NCI-H82 treated with DMSO at 0.1 percent for 48 hours (cell line): Measurements from ENCODE around the gene TPST2.

Source experiments
- DNase-seq: peaks from one replicate; lab custom pipeline; 2025; ENCODE audit not compliant: unreplicated experiment; lab: John Stamatoyannopoulos, UW

TPST2 gene

GRCh38 chr22:26558248-26558895, 31.6 kb downstream of the TPST2 start:
- DNase-seq, result no peak

DNA sequence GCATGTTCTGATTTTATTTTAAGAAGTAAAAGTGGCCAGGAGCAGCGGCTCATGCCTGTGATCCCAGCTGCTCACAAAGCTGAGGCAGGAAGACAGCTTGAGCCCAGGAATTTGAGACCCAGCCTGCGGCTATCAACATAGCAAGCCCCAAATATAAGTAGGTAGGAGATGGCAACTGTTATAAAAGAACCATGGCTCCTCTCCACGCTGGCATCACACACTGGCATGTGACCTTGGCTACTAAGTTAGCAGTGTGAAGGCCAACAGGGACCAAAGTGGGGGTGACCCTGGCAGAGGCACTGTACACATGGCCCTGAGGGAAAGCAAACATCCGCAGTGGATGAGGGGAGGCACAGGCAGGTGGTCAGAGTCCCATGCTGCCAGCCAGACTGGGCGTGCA, 33.0 kb downstream of the TPST2 start:
- no peak for DNase-seq

DNA sequence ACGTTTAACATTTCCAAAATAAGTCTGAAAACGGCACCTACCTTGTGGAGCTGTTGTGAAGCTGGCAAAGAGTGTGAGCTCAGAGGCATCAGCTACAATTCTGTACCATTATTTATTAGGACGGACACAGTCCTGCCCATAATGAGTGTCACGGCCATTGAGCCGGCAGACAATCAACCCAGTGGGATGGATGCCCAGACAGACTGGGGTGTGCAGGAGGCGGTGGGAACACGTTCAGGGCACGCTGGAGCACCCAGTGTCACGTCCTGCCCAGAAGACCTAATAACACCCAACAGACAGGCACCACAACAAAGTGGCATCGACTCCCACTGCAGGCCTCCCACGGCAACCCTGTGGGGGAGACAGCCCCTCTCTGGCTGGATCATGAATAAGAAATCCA, 34.5 kb downstream of the TPST2 start:
- no peak for DNase-seq

DNA sequence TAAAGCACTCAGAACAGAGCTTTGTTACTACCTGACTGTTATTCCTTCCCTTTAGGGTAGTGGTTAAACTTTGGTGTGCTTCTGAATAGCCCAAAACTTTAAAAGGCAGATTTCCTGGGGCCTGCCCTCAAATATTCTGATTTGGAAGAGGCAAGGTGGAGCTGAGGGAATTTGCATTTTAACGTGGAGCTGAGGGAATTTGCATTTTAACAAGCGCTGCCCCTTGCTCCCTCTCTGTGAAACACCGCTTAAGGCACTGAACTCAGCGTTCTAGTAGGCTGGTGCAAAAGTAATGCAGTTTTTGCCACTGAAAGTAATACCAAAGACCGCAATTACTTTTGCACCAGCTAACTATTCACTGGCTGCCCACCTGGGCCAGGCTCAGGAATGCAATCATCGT, 35.0 kb downstream of the TPST2 start:
- DNase-seq, result no peak

DNA sequence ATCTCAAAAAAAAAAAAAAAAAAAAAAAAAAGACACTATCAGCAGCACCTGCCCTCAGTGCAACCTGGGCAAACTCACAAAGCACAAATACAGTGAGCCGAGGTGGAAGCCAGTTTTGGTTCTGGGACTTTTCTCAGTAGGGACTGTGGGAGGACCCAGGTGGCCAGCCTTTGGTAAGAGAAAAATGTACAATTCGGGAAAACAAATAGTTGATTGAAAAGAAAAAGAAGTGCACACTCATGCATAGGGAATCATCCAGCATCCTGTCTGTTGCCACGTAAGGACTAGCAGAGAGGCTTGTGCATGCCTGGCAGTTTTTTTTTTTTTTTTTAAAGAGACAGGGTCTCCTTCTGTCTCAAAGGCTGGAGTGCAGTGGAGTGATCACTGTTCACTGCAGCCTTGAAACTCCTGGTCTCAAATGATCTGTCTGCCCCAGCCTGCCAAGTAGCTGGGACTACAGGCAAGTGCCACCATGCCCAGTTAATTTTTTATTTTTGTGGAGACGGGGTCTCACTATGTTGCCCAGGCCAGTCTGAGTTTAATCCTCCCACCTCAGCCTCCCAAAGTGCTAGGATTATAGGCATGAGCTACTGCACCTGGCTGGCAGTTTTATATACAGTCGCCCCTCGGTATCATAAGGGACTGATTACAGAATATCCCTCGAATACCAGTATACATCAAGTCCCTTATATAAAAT, 36.7 kb downstream of the TPST2 start:
- no peak for DNase-seq

- DNase-seq, result no peak
Observed at GRCh38 chr22:26552466-26552865, 37.5 kb downstream of the TPST2 start.

GRCh38 chr22:26551568-26551967, 38.4 kb downstream of the TPST2 start:
- DNase-seq, result no peak

DNA sequence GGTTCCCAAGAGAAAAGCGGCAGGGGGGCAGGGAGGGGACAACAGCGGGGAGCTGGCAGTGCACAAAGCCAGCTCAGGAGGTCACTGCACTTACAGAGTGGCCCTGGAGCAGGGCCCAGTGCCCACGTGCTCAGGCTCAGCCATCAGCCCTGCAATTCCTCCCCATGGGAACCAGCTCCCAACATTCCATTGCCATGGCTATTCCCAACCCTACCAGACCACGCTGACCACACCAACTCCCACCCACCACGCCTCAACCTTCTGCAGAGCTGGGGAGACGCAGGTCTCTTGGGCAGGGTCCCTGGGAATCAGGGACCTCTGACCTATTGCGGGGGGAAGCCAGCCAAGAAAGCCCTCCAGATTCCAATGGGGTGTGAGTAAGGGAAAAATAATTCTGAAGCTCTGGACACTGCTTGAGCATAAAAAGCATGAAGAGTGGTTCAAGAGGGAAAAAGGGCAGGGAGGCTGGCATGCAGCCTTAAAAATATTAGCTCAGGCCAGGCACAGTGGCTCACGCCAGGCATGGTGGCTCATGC, 39.4 kb downstream of the TPST2 start:
- DNase-seq, result no peak

- DNase-seq, result no peak
Observed at GRCh38 chr22:26549902-26550497, 39.9 kb downstream of the TPST2 start.

DNA sequence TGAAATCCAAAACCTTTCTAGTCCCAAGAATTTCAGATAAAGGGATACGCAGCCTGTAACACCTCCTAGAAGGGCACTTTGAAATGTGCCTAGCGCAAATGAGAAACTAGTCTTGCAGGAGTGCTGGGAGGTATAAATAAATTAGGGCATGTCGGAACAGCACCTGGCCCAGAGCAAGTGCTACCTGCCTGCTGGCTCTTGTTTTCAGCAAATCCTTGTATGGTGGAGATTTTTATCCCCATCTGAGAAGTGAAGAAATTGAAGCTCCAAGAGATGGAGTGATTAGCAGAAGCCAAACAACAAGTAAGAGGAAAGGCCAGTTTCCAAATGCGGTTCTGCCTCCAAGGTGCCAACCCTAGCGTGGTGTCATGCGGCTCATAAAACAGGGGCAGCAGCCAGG, 40.9 kb downstream of the TPST2 start:
- DNase-seq, result no peak

GRCh38 chr22:26548303-26548702, 41.6 kb downstream of the TPST2 start:
- no peak for DNase-seq

DNA sequence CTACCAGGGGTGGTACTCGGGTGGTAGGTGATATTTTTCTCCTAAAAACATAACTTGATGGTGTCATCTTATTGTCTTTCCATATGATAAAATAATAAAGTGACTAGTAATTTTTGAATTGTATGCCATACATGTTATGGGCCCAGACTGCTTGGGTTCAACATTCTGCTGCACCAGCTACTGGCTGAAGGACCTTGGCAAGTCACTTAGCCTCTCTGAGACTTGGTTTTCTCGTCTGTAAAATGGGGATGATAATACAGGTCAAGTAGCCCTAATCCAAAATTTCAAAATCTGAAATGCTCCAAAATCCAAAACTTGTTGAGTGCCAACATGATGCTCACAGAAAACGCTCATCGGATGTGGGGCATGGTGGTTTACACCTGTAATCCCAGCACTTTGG, 42.1 kb downstream of the TPST2 start:
- no peak for DNase-seq

GRCh38 chr22:26547426-26547825, 42.5 kb downstream of the TPST2 start:
- no peak for DNase-seq

- DNase-seq, result no peak
Observed at GRCh38 chr22:26546282-26546681, 43.6 kb downstream of the TPST2 start.

DNA sequence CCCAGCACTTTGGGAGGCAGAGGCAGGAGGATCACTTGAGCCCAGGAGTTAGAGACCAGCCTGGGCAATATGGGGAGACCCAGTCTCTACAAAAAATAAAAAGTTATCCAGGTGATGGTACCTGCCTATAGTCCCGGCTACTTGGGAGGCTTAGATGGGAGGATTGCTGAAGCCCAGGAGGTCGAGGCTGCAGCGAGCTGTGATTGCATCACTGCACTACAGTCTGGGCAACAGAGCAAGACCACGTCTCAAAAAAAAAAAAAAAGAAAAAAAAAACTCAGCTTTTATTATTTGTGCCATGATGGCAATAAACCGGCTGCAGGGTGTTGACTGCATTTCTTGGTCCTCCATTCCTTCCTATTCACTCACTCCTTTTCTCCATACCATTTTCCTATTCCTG, 44.1 kb downstream of the TPST2 start:
- no peak for DNase-seq

DNA sequence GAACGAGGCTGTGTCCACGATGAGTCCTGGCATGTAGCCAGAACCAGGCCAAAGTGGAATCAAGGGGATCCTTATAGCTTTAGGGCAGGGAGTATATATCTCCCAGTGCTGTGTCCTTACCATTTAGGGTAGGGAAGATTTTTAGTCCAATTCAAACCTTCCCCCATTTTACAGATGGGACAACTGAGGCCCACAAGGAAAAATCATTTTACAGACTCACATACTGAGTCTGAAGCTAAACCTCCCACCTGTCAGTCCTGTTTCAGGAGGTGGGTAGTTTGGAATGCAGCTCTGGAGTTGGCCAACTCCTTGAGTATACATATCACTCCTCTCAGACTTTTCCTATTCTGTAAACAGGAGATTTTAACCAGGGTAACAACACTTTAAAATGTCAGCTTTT, 44.5 kb downstream of the TPST2 start:
- no peak for DNase-seq

DNA sequence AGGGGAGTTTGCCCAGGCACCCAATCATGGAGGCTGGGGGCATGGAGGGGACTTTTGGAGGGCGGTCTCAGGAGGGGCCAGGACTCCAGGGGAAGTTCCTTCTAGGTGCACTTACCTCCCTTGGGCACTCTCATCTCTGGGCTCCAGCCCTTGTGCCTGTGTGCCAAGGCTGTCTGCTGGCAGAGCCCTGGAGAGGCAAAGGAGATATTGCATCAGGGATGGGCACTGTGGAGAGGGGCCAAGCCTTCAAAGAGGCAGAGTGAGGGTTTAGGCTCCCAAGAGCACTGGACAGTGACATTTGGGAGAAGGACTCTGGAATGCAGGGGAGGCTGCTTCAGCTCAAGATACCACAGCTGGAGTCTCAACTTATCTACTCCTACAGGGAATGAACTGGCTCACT, 45.4 kb downstream of the TPST2 start:
- no peak for DNase-seq

DNA sequence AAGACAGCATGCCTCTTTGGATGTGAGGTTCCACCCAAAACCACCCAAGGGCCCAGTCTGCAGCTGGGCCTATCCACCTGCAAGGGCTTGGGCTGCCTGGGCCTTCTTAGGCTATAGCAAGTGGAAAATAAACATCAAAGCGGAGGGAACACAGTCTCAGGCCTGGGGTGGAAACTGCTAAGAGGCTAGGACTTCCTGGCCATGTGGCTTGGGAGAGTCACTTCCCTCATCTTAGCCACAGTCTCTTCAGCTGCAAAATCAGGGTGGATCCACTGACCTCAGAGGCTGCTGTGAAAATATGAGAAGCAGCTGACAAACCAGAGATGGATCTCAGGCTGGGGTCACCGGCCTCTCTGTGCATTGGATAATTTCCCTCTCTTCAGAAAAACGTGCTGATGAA, 47.1 kb downstream of the TPST2 start:
- DNase-seq, result no peak

- DNase-seq, result no peak
Observed at GRCh38 chr22:26541167-26541819, 48.6 kb downstream of the TPST2 start.

DNA sequence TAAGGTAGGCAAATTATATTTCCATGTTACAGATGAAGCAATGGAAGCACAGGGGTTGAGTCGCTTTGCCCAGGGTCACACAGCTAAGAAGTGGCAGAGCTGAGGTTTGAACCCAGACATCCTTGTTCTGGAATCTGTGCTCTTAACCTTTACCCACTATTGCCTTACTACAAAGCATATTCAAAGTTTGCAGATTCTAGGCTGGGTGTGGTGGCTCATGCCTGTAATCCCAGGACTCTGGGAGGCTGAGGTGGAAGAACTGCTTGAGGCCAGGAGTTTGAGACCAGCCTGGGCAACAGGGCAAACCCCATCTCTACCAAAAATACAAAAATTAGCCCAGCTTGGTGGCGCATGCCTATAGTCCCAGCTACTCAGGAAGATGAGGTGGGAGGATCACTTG, 49.8 kb downstream of the TPST2 start:
- no peak for DNase-seq

- DNase-seq, result no peak
Observed at GRCh38 chr22:26536762-26537134, 53.2 kb downstream of the TPST2 start.
